Esophagus muscularis mucosa (tissue), 4 donors: ENCODE data around the gene NXPE3. TPM values are rescaled to one million over a fixed set of nuclear protein-coding genes. Genes with fewer than 3 reads are reported as not detected.

ENCODE experiments used
- DNase-seq: peaks from one replicate; pipeline ENCODE4 v3.0.0-alpha.2; 2017; ENCODE audit errors: extremely low spot score
- H3K27ac ChIP-seq, 4 donors: fragments of 200-600 bp; sonication (generic); replicated peaks in 1 of 4; 1 replicate in 3 of 4; 2 replicates in 1 of 4; pipeline ENCODE4 v1.5.1; 2016 to 2019; ENCODE audit warnings: mild to moderate bottlenecking in 1 of 4
- H3K27me3 ChIP-seq, 4 donors: fragments of 200-600 bp; sonication (generic); one replicate each; pipeline versions ENCODE4 v1.5.1 to v1.6.0; 2016 to 2019
- H3K36me3 ChIP-seq, 4 donors: fragments of 200-600 bp; sonication (generic); one replicate each; pipeline ENCODE4 v1.5.1; 2016 to 2019
- H3K4me1 ChIP-seq, 4 donors: fragments of 200-600 bp; sonication (generic); one replicate each; pipeline ENCODE4 v1.5.1; 2016 to 2019
- H3K4me3 ChIP-seq, 4 donors: fragments of 200-600 bp; sonication (generic); 1 replicate in 2 of 4; 2 replicates in 2 of 4; pipeline ENCODE4 v1.5.1; 2016 to 2019; ENCODE audit warnings: mild to moderate bottlenecking in 4 of 4, moderate library complexity in 1 of 4
- H3K9me3 ChIP-seq, 4 donors: fragments of 200-600 bp; sonication (generic); 1 replicate in 3 of 4; 2 replicates in 1 of 4; pipeline ENCODE4 v1.5.1; 2016 to 2019
- CTCF ChIP-seq, 3 experiments: fragments of 200-600 bp in 2 of 3; fragments of 450-650 bp in 1 of 3; sonication (generic) in 2 of 3; IDR thresholded peaks; one replicate each; pipeline ENCODE4 v1.5.1; 2017 to 2019; ENCODE audit warnings: antibody characterized with exemption in 3 of 3, mild to moderate bottlenecking in 2 of 3, moderate library complexity in 1 of 3
- EP300 ChIP-seq: sonication (generic); formaldehyde crosslinking; IDR thresholded peaks from one replicate; pipeline ENCODE4 v1.6.1; 2017; ENCODE audit warnings: antibody characterized with exemption
- POLR2A ChIP-seq: fragments of 450-650 bp; IDR thresholded peaks from one replicate; pipeline ENCODE4 v1.6.1; 2017; ENCODE audit warnings: antibody characterized with exemption, moderate library complexity, mild to moderate bottlenecking, low read depth
- POLR2AphosphoS5 ChIP-seq, 2 donors: sonication (generic); formaldehyde crosslinking; IDR thresholded peaks; one replicate each; pipeline ENCODE4 v1.6.1; 2017; ENCODE audit warnings: antibody characterized with exemption in 2 of 2
- WGBS: methylation state at CpG from one replicate; pipeline ENCODE4 v1.1.5; 2018; 5-methylcytosine and 5-hydroxymethylcytosine counted together
- intact Hi-C: fragments of 100-400 bp; cut with DNase I; formaldehyde crosslinking; loops from one replicate; pipeline ENCODE4 v1.15.1; 2023
- total RNA-seq, 4 donors: library from RNA; depleted of rRNA; stranded (reverse); fragments of >200 nt; gene quantifications; one replicate each; pipeline versions ENCODE4 v1.1.0 to v1.2.1, GENCODE V29; 2016

Gene NXPE3
- total RNA-seq, 4 donors from 2014 or later, result 12.4 to 19.5 (median 17.8) TPM

DNA sequence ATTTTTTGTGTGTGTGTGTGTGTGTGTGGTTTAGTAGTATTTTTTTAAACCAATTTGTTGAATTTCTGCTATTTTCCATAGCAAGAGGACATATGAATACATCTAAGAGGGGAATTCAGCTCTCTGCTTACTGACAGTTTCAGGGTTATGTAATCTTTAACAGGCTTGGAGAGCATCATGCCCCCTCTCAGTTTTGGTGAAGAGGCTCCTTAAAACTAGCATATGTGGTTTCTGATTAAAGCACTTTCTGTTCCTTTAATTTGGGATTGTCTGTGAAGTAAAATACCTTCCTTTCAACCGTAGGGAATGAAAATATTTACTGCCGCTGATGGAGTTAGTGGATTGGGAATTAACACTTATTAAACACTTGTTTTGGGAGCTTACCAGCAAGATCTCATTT, 50.9 kb downstream of the NXPE3 start:
- peak overlapping the region; percentile 50 to 66 (median 60) for H3K4me3 ChIP-seq
- H3K9me3 ChIP-seq, result no peaks in the 10 kb centered on the region
- DNase-seq, result no peak
- 43% methylated on average over 2 of the region's 2 CpGs for WGBS
- H3K27me3 ChIP-seq, result no peaks in the 10 kb centered on the region
- peaks cover 28 to 54% (median 48%) of the 10 kb centered on the region in 4 donors for H3K4me1 ChIP-seq
- intact Hi-C loops, result no loop called here
- TF ChIP-seq POLR2AphosphoS5 (IDR thresholded peaks at IDR 0.05) (no peak), POLR2A (no peak), CTCF (IDR thresholded peaks at IDR 0.05) (no peak), EP300 (no peak)
- H3K36me3 ChIP-seq, result no peaks in the 10 kb centered on the region
- H3K27ac ChIP-seq, result peak overlapping the region; percentile 86 to 89 (median 86)

DNA sequence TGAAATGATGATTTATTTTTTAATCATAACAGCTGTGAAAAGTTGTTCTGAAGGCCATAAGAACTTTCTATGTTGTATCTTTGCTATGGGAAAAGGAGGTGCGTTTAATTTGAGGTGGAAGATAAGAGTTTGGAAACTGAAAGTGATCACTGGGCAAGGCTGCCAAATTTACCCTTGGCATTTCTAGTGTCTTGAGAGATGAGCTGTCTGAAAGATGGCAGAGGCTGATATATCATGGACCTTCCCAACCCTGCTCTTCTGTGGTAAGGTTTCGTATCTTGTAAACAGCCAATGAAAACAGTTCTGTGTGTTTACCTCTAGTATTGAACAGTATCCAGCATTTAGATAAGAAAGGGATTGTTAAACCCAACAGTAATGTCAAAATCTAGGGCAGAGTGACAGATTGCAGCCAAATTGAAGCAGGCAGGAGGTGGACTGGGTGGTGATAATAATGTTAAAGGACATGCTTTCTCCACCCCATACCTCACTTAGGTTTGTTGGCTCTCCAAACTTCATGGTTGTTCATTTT, 54.5 kb downstream of the NXPE3 start:
- H3K4me1 ChIP-seq, result peaks cover 13 to 61% (median 59%) of the 10 kb centered on the region in 4 donors
- intact Hi-C loops, result no loop called here
- no peak for DNase-seq
- H3K27ac ChIP-seq, result no peak overlapping the region
- WGBS, result 88% methylated on average over 2 of the region's 2 CpGs
- H3K4me3 ChIP-seq, result no peak overlapping the region
- no peaks in the 10 kb centered on the region for H3K36me3 ChIP-seq
- no peaks in the 10 kb centered on the region for H3K9me3 ChIP-seq
- TF ChIP-seq POLR2A (no peak), EP300 (no peak), POLR2AphosphoS5 (IDR thresholded peaks at IDR 0.05) (no peak), CTCF (IDR thresholded peaks at IDR 0.05) (no peak)
- no peaks in the 10 kb centered on the region for H3K27me3 ChIP-seq

DNA sequence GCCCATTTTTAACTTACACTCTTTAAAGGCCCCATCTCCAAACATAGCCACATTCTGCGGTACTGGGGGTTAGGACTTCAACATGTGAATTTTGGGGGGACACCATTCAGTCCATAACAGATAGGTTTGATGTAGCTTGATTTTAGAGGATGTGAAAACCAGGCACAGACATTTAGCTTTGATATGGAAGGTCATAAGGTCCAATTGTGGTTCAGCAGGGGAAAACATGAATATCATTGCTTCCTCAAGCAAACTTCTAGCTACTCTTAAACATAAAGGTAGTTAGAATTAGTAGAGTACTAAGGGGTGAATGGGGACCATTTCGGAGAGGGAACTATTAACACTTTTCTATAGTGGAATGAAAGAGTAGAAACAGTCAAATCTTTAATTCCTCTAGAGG, 56.7 kb downstream of the NXPE3 start:
- intact Hi-C loops, result no loop called here
- DNase-seq, result no peak

DNA sequence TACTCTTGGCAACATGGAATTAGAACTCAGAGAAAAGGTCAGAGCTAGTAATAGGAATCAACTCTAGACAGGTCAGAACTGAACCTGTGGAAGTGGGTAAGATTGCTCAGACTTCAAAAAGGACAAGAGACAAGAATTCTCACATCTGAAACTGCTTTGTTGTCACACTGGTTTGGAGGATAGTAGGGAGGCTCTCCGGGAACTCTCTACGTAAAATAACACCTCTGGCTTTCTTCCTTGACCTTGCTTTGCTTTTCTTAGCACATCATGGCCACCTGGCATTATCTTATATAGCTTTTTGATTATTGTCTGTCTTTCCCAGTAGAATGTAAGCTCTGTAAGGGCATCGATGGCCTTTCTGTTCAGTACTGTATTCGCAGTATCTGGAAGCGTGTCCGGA, 57.1 kb downstream of the NXPE3 start:
- TF ChIP-seq EP300, result no peak
- Histone ChIP-seq H3K4me3 (no peak overlapping the region), H3K27me3 (no peaks in the 10 kb centered on the region), H3K27ac (peak overlapping the region in 3 of 4 donors; percentile 61 to 73 (median 72)), H3K9me3 (no peaks in the 10 kb centered on the region), H3K4me1 (peaks cover 0 to 43% (median 41%) of the 10 kb centered on the region in 4 donors), H3K36me3 (no peaks in the 10 kb centered on the region)
- DNase-seq, result no peak
- intact Hi-C loops, result no loop called here
- WGBS, result 95% methylated on average over 6 of the region's 6 CpGs

More for the DNA sequence above, 56.7 kb downstream of the NXPE3 start:
- no peaks in the 10 kb centered on the region for H3K36me3 ChIP-seq
- peaks cover 0 to 43% (median 41%) of the 10 kb centered on the region in 4 donors for H3K4me1 ChIP-seq
- H3K9me3 ChIP-seq, result no peaks in the 10 kb centered on the region
- peak overlapping the region in 1 of 4 donors; percentile 72 for H3K27ac ChIP-seq
- WGBS, result 89% methylated on average over 2 of the region's 2 CpGs
- no peak for TF ChIP-seq POLR2A
- TF ChIP-seq POLR2AphosphoS5 (IDR thresholded peaks at IDR 0.05), result no peak
- TF ChIP-seq EP300, result no peak
- no peak for TF ChIP-seq CTCF (IDR thresholded peaks at IDR 0.05)
- no peak overlapping the region for H3K4me3 ChIP-seq
- no peaks in the 10 kb centered on the region for H3K27me3 ChIP-seq

GRCh38 chr3:101836652-101837598, 57.9 kb downstream of the NXPE3 start:
- Histone ChIP-seq H3K27me3 (no peaks in the 10 kb centered on the region), H3K27ac (peak overlapping the region; percentile 61 to 73 (median 70)), H3K4me1 (peaks cover 0 to 43% (median 37%) of the 10 kb centered on the region in 4 donors), H3K9me3 (no peaks in the 10 kb centered on the region), H3K36me3 (no peaks in the 10 kb centered on the region), H3K4me3 (no peak overlapping the region)
- DNase-seq, result no peak
- TF ChIP-seq POLR2A (no peak), POLR2AphosphoS5 (IDR thresholded peaks at IDR 0.05) (peak in 1 of 2 donors; percentile 45)
- intact Hi-C loops, result no loop called here
- 47% methylated on average over 3 of the region's 3 CpGs for WGBS
